Activated CD8-positive, alpha-beta memory T cell treated with anti-CD3 and anti-CD28 coated beads, Interleukin-2, amount 50 U/mL, for 1 hour (primary cell): ENCODE results near the gene GAD2.

ENCODE experiments used
- DNase-seq: peaks from one replicate; pipeline ENCODE4 v3.0.0-alpha.2; 2020; ENCODE audit errors: extremely low read depth

Gene GAD2

DNA sequence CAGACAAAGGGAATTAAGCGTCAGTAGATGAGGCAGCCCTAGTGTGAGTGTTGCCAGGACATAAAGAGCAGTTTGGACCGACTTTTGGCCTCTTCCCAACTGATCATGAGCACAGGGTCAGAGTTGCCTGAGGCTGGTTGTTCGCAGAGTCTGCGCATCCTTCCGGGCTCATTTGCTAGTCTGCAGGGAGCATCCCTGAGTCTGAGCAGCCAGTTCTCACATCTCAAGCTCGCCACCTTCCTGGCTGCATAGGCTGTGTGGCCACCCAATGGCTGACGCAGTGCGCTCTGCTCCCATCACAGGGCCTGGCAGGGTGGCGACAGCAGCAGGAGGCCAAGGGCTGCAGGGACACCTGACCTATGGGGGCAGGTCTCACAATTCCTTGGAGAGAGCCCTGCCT is 5.0 kb downstream of the GAD2 start:
- DNase-seq = no peak

DNA sequence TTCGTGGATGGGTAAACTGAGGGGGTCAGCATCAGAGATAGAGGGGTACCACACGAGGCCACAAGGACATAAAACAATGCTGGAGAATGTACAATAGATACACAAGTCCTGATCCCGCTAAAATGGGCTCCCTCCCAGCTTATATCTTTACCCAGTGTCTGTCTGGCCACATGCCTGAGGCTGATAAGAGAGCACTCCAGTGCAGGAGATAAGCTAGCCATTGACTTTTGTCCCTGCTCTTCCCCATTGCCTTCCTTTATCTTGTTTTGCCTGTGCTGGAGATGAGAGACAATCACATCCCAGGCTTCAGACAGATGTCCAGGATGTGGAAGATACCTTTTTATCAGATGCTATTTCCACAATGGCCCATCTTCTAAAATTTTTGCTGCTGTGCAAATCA is 6.0 kb downstream of the GAD2 start:
- DNase-seq = no peak

DNA sequence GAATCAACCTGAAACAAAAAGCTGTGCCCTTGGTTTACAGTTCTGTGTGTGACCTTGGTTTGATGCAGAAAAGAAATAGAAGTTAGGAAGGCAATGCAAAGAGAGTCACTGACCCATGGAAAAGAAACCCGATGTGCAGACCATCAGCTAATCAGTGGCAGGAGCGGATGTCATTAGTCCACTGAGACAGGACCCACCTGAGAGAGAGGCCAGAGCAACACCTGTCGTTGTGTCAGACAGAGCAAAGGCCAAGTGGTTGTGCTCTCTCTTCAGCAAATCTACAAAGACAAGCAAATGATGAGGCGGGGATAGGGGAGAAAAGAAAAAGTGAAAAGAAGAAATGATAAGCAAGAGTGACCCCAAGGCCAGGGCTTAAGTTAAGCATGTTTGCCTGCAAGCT is 8.7 kb downstream of the GAD2 start:
- DNase-seq = no peak

DNA sequence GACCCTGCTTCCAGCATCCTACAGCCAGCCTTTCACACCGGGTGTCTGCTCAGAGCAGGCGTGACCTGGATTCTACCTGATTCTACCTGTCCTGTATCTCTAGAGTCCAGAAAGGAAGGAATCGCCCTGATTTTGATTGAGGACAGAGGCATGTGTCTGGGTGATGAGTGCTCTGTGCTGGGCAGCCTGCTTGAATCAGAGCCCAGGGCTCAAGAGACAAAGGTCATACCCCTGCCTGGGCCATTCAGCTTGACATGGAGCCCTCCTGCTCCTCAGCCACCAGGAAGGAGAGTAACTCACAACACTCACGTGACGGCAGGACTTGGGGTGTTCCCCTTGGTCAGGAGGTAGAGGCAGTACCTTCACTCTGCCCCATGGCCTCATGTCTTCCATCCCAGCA is 11.2 kb downstream of the GAD2 start:
- DNase-seq = no peak

DNA sequence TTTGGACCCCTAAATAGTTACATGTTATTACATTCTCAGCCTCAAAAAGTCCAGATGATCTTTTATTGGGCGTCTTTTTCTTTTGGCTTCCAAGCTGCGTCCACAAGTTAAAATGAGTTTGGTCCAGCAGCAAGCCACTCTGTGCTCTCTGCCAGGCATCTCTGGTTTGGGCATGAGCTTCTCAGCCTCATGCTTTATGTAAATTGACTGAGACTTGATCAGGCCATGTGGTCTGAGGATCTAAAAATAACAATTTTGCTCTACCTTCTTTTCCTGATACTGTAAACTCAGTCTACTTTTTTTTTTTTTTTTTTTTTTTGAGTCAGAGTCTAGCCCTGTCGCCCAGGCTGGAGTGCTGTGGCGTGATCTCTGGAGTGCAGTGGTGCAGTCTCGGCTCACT is 15.6 kb downstream of the GAD2 start:
- DNase-seq = no peak

DNA sequence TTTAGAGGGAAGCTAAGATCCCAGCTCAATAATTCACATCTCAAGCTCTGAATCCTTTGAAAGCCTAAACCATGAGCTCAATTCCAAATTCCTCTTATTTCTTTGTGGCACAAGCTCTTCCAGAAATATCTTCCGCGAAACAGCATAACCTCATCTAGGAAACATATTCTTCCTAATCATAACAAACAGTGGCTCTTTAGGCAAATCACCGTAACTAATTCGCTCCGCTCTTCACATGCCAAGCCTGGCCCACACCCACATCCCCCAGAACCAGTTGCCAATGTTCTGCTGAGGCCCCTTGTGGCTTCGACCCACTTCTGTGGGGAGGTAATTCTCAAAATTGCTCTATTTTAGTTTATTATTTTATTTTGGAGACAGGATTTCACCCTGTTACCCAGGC is 19.2 kb downstream of the GAD2 start:
- DNase-seq = no peak

DNA sequence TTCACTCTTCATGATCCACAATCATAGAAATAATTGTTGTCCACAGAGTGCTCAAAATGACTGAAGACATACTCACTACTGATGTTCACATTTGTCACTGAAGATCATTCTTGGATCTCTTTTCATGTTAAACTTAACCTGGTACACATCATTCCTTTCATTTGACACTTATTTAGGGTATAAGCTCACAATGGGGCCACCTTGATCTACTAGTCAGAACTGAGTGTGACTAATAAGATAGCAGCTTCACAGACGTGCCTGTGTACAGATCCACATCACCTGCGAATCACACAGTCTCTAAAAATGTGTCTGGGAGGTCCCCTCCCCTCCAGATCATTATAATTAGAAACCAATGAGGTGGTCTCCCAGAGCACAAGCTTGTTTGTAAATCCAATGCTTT is 21.8 kb downstream of the GAD2 start:
- DNase-seq = no peak

DNA sequence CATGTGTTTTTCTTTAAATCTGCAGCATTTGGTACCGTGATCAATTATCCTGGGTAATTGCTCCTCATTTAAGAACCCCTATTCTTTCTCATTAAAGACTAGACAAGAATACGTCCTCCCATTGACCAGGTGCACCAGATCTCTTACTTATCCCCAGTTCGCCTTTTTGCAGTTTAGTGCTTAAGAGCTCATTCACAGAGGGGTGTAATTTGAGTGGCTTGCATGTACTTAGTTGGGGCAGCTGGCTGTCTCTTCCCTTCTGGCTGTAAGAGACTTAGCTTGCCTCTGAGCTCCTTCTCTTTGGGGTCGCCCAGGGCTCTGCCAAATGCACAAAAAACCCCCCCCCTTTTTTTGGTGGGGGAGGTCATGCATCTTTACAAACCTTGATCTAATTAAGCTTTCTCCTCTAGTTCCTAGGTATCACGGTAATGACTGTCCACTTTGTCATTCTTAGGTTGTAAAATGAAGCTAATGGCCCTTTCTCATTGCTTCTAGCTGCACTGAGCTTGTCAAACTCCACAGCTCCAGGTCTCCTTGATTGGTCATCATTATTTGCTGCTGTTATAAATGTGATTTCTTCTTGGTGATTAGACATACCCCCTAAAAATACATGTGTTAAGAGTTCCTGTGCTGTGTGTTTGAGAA is 26.3 kb downstream of the GAD2 start:
- no peak for DNase-seq

DNA sequence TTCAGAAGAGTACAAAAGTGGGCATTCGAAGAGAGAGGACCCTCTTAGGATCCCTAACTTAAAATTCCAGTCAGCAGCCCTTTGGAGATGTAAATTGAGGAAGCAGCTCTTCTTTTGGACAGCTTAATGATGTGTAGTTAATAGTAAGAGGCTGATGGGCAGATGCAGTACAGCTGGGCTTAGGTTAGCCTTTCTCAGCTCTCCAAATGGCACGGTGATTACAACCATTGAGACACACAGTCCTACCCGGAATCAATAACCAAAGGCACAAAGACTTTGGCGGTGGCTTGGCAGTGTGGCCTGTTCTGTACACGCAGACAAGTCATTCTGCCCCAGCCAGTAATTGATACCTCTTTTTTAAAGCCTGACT is 26.8 kb downstream of the GAD2 start:
- no peak for DNase-seq

DNA sequence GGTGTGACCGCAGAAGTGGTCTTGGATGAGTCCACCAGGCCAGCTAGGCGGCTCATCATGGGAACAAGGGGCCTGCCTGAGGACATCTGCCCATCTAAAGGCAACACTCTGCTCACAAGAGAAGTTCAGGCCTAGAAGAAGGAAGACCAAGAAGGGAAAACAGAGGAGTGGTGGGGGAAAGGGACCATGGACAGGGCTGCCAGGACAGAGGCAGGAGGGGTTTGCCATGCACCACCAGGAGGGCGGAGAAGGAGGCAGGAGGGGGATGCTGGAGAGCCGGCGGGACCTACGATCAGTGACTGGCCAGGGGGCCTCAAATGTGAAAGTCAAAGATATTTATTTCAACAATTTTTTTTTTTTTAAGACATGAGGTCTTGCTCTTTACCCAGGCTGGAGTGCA is 33.1 kb downstream of the GAD2 start:
- no peak for DNase-seq

DNA sequence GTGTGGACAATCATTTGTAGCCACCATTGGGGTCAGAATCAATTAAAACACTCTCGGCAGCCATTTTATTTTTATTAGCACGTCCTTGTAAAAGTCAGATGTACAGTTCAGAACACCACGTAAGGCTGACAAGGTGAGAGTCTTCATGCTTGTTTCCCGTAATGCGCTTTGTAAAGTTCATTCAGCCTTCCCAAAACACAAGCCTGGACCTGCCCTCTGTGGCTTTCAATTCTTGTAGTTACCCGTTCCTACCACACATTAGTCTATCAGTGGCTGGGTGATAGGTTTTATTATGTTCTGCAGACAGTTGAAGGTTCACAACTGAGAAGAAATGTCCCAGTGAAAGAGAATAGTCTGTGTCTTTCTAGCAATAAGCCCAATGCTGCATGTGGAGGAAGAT is 35.4 kb downstream of the GAD2 start:
- DNase-seq = no peak

DNA sequence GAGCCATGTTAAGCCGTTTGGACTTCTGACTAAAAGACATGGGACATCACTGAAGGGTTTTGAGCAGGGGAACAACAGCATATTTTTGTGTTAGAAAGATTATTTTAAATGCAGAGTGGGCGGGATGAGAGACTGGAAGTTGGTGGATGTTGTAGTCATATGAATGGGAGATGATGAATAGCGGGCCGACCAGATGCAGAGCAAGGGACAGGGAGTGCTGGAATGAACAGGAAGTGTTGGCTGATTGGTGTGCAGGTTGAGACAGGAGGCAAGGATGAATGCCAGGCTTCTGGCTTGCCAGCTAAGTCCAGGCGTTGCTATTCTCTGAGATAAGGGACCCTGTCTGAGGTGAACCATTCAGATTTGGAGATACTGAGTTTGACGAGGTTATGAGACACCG is 38.0 kb downstream of the GAD2 start:
- DNase-seq = no peak

DNA sequence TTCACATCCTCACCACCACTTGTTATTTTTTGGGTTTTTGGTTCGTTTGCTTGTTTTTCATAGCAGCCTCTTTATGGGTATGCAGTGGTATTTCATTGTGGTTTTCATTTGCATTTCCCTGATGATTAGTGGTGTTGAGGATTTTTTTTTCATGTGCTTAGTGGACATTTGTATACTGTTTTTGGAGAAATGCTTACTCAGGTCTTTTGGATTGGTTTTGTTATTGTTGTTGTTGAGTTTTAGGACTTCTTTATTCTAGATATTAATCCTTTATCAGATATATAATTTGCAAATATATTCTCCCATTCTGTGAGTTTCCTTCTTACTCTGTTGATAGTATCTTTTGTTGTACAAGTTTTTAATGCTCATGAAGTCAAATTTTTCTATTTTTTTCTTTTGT is 42.8 kb downstream of the GAD2 start:
- no peak for DNase-seq

DNA sequence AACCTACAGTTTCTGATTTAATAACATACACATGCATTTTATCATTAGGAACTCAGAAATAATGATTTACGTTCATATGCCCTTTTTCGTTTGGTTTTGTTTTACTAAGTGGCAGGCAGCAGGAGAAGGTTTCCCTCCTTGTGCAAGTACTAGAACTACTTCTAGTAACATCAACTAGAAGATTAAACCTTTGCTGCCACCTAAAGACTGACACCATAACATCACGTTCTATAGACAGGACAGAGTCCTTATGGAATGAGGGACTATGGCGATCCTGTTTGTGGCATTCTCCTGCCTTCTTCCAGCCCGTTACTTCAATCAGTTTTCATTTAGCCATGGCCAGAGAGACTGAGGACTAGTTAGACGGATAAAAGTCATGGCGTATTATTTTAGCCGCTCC is 53.2 kb downstream of the GAD2 start:
- no peak for DNase-seq

DNA sequence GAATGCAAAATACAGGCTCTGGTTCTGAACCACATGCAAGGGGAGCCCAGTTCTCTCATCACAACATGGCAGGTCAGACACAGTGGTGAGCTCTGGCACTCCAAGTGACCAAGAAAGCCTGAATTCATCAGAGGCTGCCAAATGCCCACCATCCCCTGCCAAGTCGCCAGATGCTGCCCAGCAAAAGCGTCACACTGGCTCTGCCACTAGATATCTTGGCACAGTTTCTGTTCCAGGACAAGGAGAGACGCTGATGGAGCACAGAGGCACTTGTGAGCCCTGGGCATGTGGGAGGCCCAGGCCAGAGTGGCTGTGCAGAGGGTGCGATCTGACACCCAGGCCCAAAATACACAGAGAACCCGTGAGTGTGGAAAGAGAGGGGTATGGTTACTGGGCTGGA is 57.8 kb downstream of the GAD2 start:
- DNase-seq = no peak

DNA sequence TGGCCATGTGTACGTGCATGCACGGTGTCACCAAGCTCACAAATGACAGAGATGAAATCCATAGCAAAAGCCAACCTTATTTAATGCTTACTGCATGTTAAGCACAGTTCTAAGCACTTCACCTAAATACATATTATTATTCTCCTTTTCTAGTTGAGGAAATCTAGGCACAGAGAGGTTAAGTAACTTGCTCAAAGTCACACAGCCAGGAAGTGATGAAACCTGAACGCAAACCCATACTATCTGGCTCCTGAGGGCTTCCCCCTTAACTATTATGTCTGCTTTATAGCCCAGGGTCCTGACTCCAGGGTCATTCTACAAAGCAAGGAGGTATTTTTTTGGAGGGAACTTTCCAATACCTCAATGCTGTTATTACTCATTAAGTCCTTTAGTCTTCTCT is 61.7 kb downstream of the GAD2 start:
- DNase-seq = no peak

DNA sequence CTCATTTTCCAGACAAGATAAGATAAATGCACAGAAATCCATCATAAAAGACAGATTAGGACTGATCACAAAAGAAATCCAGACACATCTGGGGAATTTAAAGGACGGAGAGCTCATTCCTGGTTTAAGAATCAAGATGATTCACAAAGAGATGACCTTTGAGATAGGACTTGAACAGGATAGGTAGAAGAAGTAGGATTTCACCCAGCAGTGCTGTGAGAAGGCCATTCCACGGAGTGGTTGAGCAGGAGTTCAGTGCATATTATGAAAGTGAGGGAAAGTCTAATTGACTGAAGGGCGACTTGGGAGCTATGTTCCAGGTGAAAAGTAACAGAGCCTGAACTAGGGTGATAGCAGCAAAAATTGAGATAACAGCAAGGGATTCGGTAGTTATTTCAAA is 73.7 kb downstream of the GAD2 start:
- DNase-seq = no peak

DNA sequence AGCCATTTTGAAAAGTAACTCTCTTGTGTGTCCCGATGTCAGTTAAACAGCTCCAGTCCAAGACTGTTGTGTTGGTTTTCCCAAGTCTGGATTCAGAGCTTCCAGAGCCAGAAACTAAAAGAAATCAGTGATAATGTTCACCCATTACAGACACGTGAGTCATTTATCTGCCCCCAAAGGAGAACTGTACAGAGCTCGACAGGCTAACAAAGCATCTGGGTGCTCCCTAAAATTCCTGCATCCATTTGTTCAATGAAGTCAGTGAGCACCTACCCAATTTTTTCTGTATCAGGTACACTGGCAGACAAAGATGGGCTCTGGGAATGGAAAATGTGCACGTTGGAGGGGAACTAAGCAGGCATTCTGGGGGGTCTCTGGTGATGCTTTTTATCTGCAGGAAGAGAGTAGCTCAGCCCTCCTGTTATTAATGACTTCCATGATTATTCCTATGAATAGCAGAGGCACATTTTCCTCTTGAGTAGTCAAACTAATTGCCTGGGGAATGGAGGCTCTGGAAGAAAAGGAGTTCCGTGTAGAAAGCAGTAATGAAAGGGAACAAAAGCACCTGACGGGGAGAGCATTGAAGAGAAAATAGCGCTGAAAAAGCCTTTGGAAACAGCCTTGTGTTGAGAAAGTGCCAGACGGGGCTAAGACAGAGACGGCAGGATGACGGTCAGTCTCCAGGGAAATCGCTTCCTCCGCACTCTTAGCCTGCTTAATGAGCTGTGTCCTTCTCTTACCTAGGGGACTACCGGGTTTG is 75.3 kb downstream of the GAD2 start:
- no peak for DNase-seq

DNA sequence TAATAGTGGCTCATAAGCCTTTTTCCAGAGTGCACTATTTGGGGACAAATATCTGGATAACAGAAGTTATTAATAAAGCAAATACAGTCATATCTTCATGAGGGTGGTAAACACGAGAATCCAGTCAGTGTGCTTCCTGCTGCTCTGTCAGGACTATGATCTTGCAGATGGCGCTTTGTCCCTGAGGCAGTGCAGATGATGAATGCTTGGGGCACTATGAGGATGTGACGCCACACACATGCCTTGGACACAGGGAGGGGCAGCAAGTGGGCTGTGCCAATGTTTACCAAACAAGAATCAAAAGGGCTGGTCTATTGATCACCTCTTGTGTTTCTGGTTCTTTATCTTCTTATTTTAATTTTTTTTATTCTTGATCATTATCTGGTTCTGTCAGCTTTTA is 79.8 kb downstream of the GAD2 start:
- DNase-seq = no peak

DNA sequence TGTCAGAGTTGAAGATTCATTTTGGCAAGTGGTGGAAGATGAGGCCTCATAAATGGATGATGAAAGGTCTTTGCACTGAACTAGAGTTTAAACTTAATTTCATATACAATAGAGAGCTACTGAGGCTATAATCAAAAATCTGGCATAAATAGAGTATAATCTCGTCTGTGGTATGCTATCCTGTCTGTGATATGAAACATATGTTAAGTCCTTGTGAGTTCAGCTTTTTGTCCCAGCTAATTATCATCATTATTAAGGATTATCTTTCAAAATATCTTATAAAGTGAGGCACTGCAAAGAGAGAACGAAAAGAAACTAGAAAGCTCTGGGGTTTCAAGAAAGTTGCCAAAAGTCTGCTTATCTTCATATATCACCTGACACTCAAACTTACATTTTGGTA is 83.4 kb downstream of the GAD2 start:
- no peak for DNase-seq

DNA sequence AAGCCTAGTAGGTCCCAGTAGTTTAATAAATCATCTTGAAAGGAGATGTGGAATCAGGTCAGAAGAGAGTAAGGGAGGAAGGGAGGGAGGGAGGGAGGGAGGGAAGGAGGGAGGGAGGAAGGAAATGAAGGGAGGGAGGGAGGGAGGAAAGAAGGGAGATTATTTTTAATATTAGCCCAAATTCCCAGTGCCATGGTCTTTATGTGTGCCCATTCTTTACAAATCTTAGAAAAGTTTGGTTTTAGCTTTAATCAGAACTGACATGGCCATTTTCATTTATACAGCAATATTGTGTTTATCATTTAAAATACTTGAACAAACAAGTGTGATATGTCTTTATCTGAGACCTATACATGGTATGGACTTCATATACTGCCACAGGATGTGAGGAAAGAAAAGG is 86.8 kb downstream of the GAD2 start:
- DNase-seq = no peak

DNA sequence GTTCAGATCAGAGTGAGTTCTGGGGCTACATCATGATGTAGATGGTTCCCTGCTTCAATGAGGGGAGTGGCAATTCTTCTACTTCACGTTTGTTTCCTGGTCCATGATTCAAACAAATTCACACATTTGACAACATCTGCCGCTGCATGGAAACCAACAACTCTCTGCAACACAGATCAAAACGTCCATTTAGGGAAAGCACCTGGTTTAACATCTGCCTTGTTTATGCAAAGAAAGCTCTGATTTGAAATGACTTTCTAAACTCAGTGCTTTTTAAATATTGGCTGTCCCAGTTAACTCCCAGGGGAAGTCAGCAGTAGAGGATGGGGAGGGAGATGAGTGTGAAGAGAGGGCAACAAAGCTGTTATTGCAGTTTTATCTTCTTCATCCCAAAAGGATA is 93.8 kb downstream of the GAD2 start:
- no peak for DNase-seq

DNA sequence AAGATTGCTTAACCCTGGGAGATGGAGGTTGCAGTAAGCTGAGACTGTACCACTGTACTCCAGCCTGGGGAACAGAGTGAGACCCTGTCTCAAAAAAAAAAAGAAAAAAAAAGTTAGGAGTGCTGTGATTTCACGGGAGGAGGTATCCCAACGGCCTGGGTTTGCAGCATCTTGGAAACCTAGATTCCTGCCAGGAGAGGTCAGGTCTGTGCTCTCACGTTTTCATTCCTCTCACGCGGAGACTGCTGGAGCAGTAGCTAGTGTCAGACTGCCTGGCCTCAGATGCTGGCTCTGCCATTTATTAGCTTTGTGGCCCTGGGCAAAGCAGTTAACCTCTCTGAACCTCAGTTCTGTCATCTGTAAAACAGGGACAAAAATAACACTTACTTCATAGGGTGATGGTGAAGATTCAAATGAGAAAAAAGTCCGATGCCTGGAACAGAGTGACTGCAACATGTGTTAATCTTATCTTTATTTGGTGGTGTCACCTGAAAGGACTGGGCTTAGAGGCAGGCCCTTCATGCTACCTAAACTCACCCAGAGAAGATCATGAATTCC is 94.9 kb downstream of the GAD2 start:
- DNase-seq = no peak
